ENCODE measurements around the gene SLC35F3.

Gene SLC35F3

GRCh38 chr1:234214911-234215892 is 310.7 kb downstream of the SLC35F3 start:
- H3K27ac ChIP-seq, result peak overlapping the region; percentile 77
- TF ChIP-seq, protein P1, sequence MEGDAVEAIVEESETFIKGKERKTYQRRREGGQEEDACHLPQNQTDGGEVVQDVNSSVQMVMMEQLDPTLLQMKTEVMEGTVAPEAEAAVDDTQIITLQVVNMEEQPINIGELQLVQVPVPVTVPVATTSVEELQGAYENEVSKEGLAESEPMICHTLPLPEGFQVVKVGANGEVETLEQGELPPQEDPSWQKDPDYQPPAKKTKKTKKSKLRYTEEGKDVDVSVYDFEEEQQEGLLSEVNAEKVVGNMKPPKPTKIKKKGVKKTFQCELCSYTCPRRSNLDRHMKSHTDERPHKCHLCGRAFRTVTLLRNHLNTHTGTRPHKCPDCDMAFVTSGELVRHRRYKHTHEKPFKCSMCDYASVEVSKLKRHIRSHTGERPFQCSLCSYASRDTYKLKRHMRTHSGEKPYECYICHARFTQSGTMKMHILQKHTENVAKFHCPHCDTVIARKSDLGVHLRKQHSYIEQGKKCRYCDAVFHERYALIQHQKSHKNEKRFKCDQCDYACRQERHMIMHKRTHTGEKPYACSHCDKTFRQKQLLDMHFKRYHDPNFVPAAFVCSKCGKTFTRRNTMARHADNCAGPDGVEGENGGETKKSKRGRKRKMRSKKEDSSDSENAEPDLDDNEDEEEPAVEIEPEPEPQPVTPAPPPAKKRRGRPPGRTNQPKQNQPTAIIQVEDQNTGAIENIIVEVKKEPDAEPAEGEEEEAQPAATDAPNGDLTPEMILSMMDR (conservative IDR thresholded peaks at IDR 0.05), result no peak

GRCh38 chr1:234216116-234216703 is 311.7 kb downstream of the SLC35F3 start:
- TF ChIP-seq, protein P1 (conservative IDR thresholded peaks at IDR 0.05), result no peak
- peak overlapping the region; percentile 77 for H3K27ac ChIP-seq

GRCh38 chr1:234217316-234217840 is 312.9 kb downstream of the SLC35F3 start:
- TF ChIP-seq, protein P1 (conservative IDR thresholded peaks at IDR 0.05), result no peak
- peak overlapping the region; percentile 77 for H3K27ac ChIP-seq

- peak overlapping the region; percentile 77 for H3K27ac ChIP-seq
- TF ChIP-seq, protein P1 (conservative IDR thresholded peaks at IDR 0.05), result no peak
Measured at GRCh38 chr1:234218078-234218477, 313.6 kb downstream of the SLC35F3 start.

GRCh38 chr1:234219711-234220110 is 315.2 kb downstream of the SLC35F3 start:
- no peak overlapping the region for H3K27ac ChIP-seq
- TF ChIP-seq, protein P1 (conservative IDR thresholded peaks at IDR 0.05), result no peak

- TF ChIP-seq, protein P1 (conservative IDR thresholded peaks at IDR 0.05), result no peak
Measured at GRCh38 chr1:234221601-234222000, 317.1 kb downstream of the SLC35F3 start.

More at GRCh38 chr1:234221601-234222000, 317.1 kb downstream of the SLC35F3 start:
- no peak overlapping the region for H3K27ac ChIP-seq

Data from VCaP (cell line).